ENCODE data around the gene RABGAP1L.
A peak's percentile ranks its signal among the peaks of the same experiment; 100 is the strongest.

Gene RABGAP1L

DNA sequence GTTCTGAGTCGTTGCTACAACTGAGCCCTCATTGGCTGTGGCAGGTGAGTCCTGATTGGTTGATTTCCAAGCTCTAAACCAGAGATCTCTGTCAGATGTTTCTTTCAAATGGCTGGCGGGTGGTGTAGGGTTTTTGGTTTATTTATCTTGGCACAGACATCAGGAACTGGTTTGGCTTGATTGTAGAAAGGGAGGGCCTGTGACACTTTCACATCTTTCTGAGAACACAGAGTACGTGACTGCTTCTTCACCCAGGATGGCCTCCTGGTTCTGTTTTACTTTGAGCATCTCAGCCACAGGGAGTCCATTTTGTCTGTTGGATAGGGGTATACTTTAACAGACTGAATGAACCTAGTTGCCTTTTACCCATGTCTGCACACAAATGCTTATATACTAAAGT is 199.0 kb downstream of the RABGAP1L start:
- TF ChIP-seq, protein P1, sequence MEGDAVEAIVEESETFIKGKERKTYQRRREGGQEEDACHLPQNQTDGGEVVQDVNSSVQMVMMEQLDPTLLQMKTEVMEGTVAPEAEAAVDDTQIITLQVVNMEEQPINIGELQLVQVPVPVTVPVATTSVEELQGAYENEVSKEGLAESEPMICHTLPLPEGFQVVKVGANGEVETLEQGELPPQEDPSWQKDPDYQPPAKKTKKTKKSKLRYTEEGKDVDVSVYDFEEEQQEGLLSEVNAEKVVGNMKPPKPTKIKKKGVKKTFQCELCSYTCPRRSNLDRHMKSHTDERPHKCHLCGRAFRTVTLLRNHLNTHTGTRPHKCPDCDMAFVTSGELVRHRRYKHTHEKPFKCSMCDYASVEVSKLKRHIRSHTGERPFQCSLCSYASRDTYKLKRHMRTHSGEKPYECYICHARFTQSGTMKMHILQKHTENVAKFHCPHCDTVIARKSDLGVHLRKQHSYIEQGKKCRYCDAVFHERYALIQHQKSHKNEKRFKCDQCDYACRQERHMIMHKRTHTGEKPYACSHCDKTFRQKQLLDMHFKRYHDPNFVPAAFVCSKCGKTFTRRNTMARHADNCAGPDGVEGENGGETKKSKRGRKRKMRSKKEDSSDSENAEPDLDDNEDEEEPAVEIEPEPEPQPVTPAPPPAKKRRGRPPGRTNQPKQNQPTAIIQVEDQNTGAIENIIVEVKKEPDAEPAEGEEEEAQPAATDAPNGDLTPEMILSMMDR (conservative IDR thresholded peaks at IDR 0.05; ENCODE audit: low read depth, low read length): no peak
- H4K20me1 ChIP-seq (ENCODE audit: insufficient read depth): no peaks in the 10 kb centered on the region
- no peak overlapping the region for H3K4me2 ChIP-seq
- no peak overlapping the region for H2AFZ ChIP-seq (ENCODE audit: low read depth)
- H3K9ac ChIP-seq: no peak overlapping the region
- no peaks in the 10 kb centered on the region for H3K79me2 ChIP-seq (ENCODE audit: insufficient read depth, low read depth)
- no peaks in the 10 kb centered on the region for H3K36me3 ChIP-seq (ENCODE audit: insufficient read depth)
- H3K4me1 ChIP-seq (ENCODE audit: low read depth, poor library complexity, severe bottlenecking): peaks cover 16% of the 10 kb centered on the region
- no peak overlapping the region for H3K27ac ChIP-seq
- no peak overlapping the region for H3K4me3 ChIP-seq (IDR thresholded peaks at IDR 0.05; ENCODE audit: insufficient read depth, low read depth, low read length)
- H3K27me3 ChIP-seq (ENCODE audit: insufficient read depth, low read depth): no peaks in the 10 kb centered on the region

DNA sequence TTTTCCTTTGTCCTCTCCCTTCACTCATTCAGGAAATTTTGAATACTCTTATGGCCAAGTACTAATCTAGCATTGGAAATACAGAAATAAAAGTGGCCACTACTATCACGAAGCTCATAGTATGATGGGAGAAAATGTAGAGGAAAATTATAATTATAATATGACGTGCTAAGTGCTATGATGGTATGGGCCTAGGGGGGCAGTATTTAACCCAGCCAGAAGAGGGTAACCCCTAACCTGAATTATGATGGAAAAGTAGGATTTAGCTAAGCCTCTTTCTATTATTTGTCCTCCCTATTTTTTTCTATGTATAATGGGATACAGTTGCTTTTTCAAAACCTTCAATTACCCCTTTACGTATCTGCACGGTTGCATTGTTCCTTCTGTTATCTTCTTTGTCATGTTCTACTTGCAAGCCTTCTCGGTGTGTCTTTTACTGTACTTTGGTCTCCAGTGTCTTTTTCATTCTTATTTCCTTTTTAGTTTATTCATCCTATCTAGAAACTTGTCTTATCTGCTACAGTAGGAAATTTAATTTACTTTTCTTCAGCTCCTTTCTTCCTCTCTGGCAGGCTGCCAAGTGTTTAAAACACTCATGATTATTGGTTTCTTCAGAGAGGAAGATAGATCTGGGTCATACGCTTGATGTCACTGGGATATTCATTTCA is 199.6 kb downstream of the RABGAP1L start:
- no peaks in the 10 kb centered on the region for H4K20me1 ChIP-seq (ENCODE audit: insufficient read depth)
- TF ChIP-seq, protein P1 (conservative IDR thresholded peaks at IDR 0.05; ENCODE audit: low read depth, low read length): 0 out of 2 replicates have a peak, but pooled peaks have one; percentile 14
- H3K9ac ChIP-seq: no peak overlapping the region
- H2AFZ ChIP-seq (ENCODE audit: low read depth): no peak overlapping the region
- H3K4me1 ChIP-seq (ENCODE audit: low read depth, poor library complexity, severe bottlenecking): peaks cover 16% of the 10 kb centered on the region
- H3K36me3 ChIP-seq (ENCODE audit: insufficient read depth): no peaks in the 10 kb centered on the region
- no peak overlapping the region for H3K4me2 ChIP-seq
- no peak overlapping the region for H3K4me3 ChIP-seq (IDR thresholded peaks at IDR 0.05; ENCODE audit: insufficient read depth, low read depth, low read length)
- no peaks in the 10 kb centered on the region for H3K27me3 ChIP-seq (ENCODE audit: insufficient read depth, low read depth)
- no peak overlapping the region for H3K27ac ChIP-seq
- H3K79me2 ChIP-seq (ENCODE audit: insufficient read depth, low read depth): no peaks in the 10 kb centered on the region

DNA sequence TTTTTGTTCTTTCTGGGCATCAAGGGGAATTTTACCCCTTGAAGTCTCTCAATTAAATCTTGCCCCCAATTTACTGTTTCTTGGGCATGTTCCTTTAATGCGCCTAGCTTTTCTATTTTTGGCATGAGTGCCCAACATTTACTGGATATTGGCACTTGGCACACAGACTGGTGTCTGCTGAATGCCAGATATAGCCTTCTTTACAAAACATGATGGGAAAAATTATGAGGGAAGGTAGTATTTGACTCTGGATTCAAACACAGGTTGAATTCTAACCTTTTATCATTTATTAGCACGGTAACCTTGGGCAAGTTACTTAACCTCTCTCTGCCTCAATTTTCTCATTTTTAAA is 200.1 kb downstream of the RABGAP1L start:
- Histone ChIP-seq H4K20me1 (ENCODE audit: insufficient read depth) (no peaks in the 10 kb centered on the region), H2AFZ (ENCODE audit: low read depth) (no peak overlapping the region), H3K4me2 (no peak overlapping the region), H3K36me3 (ENCODE audit: insufficient read depth) (no peaks in the 10 kb centered on the region), H3K4me1 (ENCODE audit: low read depth, poor library complexity, severe bottlenecking) (peaks cover 16% of the 10 kb centered on the region), H3K79me2 (ENCODE audit: insufficient read depth, low read depth) (no peaks in the 10 kb centered on the region), H3K27ac (no peak overlapping the region), H3K9ac (no peak overlapping the region), H3K4me3 (IDR thresholded peaks at IDR 0.05; ENCODE audit: insufficient read depth, low read depth, low read length) (no peak overlapping the region), H3K27me3 (ENCODE audit: insufficient read depth, low read depth) (no peaks in the 10 kb centered on the region)
- TF ChIP-seq, protein P1 (conservative IDR thresholded peaks at IDR 0.05; ENCODE audit: low read depth, low read length): no peak

DNA sequence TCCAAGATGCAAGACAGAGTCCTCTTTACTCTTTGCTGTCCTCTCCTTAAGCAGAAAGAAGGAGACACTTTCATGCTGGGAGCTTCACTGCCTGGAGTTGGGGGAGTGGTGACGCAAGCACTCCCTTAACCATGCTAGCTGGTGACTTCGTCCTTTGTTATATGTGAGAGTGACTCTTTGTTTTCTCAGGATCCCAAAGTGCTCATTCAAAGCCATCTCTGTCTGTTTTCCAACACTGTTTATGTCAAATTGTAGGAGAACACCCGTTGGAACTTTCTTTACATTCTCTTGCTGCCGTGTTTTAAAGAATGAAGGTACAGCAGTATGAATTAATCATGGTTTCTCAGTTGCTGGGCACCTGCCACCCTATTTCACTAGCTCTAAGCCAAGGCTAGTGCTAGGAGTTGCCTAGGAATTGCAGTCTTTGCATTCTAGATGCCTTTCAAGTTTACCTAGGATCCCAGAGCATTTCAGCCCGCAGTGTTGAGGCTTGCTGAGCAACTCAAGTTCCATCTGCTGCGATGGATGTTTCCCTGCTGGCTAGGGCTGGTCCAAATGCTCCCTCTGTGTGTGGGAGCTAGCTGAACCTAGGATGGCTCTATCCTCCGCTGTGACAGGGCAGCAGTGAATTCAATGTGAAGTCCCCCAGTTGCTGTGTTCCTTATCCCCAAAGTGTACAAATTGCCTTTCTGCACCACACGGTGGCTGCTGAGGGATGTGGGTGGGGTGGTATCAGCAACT is 205.8 kb downstream of the RABGAP1L start:
- Histone ChIP-seq H3K27me3 (ENCODE audit: insufficient read depth, low read depth) (no peaks in the 10 kb centered on the region), H4K20me1 (ENCODE audit: insufficient read depth) (no peaks in the 10 kb centered on the region), H3K4me3 (IDR thresholded peaks at IDR 0.05; ENCODE audit: insufficient read depth, low read depth, low read length) (no peak overlapping the region)

More for the DNA sequence above, 205.8 kb downstream of the RABGAP1L start:
- TF ChIP-seq, protein P1 (conservative IDR thresholded peaks at IDR 0.05; ENCODE audit: low read depth, low read length): no peak
- Histone ChIP-seq H3K4me2 (no peak overlapping the region), H3K9ac (no peak overlapping the region), H3K79me2 (ENCODE audit: insufficient read depth, low read depth) (no peaks in the 10 kb centered on the region), H3K36me3 (ENCODE audit: insufficient read depth) (no peaks in the 10 kb centered on the region), H2AFZ (ENCODE audit: low read depth) (no peak overlapping the region), H3K27ac (no peak overlapping the region), H3K4me1 (ENCODE audit: low read depth, poor library complexity, severe bottlenecking) (peaks cover 16% of the 10 kb centered on the region)
